Smooth muscle cell of bladder (primary cell): ENCODE results near the gene HSD17B4. TPM values are rescaled to one million over a fixed set of nuclear protein-coding genes. Genes with fewer than 3 reads are reported as not detected.

Experiments used
- total RNA-seq: library from RNA; depleted of rRNA; stranded (reverse); fragments of >200 nt; gene quantifications from 2 replicates; pipeline ENCODE4 v1.2.3, GENCODE V29; 2014

Gene HSD17B4
- total RNA-seq, result 230 and 234 TPM in 2 replicates

GRCh38 chr5:119452373-119453039 lies at the start of gene HSD17B4:
TSS of gene HSD17B4 (plus strand) at chr5:119452497. CDS start at chr5:119452576, 79 bp downstream.

Other genes starting within 250 kb of the HSD17B4 start
- gene TNFAIP8, start 96.5 kb upstream of the HSD17B4 start, total RNA-seq, result 29.3 and 44.8 TPM in 2 replicates
- gene FAM170A, start 177.1 kb downstream of the HSD17B4 start, total RNA-seq, result not detected in 2 replicates